Esophagus squamous epithelium (tissue), 5 donors: ENCODE measurements around the gene EMC6. TPM values are rescaled to one million over a fixed set of nuclear protein-coding genes. Genes with fewer than 3 reads are reported as not detected.

Source experiments
- DNase-seq: peaks from one replicate; lab custom pipeline; 2025; lab: John Stamatoyannopoulos, UW
- H3K27ac ChIP-seq, 4 donors: fragments of 200-600 bp; sonication (generic); one replicate each; pipeline ENCODE4 v1.5.1; 2016 to 2019; ENCODE audit warnings: mild to moderate bottlenecking in 1 of 4
- H3K27me3 ChIP-seq, 4 donors: fragments of 200-600 bp; sonication (generic); 1 replicate in 3 of 4; 2 replicates in 1 of 4; pipeline versions ENCODE4 v1.5.1 to v1.6.0; 2017 to 2021; ENCODE audit warnings: antibody characterized with exemption in 1 of 4
- H3K36me3 ChIP-seq, 3 donors: fragments of 200-600 bp; sonication (generic); one replicate each; pipeline ENCODE4 v1.5.1; 2016 to 2019
- H3K4me1 ChIP-seq, 3 donors: fragments of 200-600 bp; sonication (generic); one replicate each; pipeline ENCODE4 v1.5.1; 2017 to 2019
- H3K4me3 ChIP-seq, 4 donors: fragments of 200-600 bp; sonication (generic); 1 replicate in 3 of 4; 2 replicates in 1 of 4; pipeline ENCODE4 v1.5.1; 2016 to 2019; ENCODE audit warnings: mild to moderate bottlenecking in 2 of 4, moderate library complexity in 1 of 4
- H3K9me3 ChIP-seq, 3 donors: fragments of 200-600 bp; sonication (generic); one replicate each; pipeline ENCODE4 v1.5.1; 2016 to 2019
- POLR2A ChIP-seq, 4 donors: fragments of 450-650 bp; IDR thresholded peaks; one replicate each; pipeline ENCODE4 v1.6.1; 2017; ENCODE audit warnings: antibody characterized with exemption in 4 of 4, mild to moderate bottlenecking in 4 of 4, moderate library complexity in 3 of 4
- WGBS, 2 donors: methylation state at CpG; one replicate each; pipeline ENCODE4 v1.1.5; 2018; 5-methylcytosine and 5-hydroxymethylcytosine counted together
- intact Hi-C: fragments of 100-400 bp; cut with DNase I; formaldehyde crosslinking; loops from one replicate; pipeline ENCODE4 v1.15.0; 2022
- total RNA-seq, 4 donors: library from RNA; depleted of rRNA; stranded (reverse); fragments of >200 nt; gene quantifications; one replicate each; pipeline ENCODE4 v1.1.0, GENCODE V29; 2016
- TF ChIP-seq, protein P1 (sequence below), 6 experiments: fragments of 450-650 bp in 4 of 6; fragments of 200-600 bp in 2 of 6; sonication (generic) in 2 of 6; IDR thresholded peaks; one replicate each; pipeline ENCODE4 v1.5.1; 2016 to 2019; ENCODE audit warnings: antibody characterized with exemption in 6 of 6, mild to moderate bottlenecking in 4 of 6, moderate library complexity in 4 of 6
- donor health status: DM: yes; HTN: yes; CAD: no.

EMC6 gene
- total RNA-seq, 4 donors from 2014 or later: 14.5 to 26.3 (median 19.0) TPM

GRCh38 chr17:3690094-3690715 lies 21.6 kb downstream of the EMC6 start:
- Histone ChIP-seq H3K4me1 (peaks cover under 1 to 10% (median 2%) of the 10 kb centered on the region in 3 donors), H3K27ac (no peak overlapping the region), H3K36me3 (no peaks in the 10 kb centered on the region), H3K27me3 (peaks cover 0 to 55% (median 3%) of the 10 kb centered on the region in 4 donors), H3K4me3 (no peak overlapping the region), H3K9me3 (no peaks in the 10 kb centered on the region)
- 73 to 94% methylated on average over 2 of the region's 22 CpGs for WGBS, 2 donors
- no peak for TF ChIP-seq POLR2A (IDR thresholded peaks at IDR 0.05)
- TF ChIP-seq, protein P1, sequence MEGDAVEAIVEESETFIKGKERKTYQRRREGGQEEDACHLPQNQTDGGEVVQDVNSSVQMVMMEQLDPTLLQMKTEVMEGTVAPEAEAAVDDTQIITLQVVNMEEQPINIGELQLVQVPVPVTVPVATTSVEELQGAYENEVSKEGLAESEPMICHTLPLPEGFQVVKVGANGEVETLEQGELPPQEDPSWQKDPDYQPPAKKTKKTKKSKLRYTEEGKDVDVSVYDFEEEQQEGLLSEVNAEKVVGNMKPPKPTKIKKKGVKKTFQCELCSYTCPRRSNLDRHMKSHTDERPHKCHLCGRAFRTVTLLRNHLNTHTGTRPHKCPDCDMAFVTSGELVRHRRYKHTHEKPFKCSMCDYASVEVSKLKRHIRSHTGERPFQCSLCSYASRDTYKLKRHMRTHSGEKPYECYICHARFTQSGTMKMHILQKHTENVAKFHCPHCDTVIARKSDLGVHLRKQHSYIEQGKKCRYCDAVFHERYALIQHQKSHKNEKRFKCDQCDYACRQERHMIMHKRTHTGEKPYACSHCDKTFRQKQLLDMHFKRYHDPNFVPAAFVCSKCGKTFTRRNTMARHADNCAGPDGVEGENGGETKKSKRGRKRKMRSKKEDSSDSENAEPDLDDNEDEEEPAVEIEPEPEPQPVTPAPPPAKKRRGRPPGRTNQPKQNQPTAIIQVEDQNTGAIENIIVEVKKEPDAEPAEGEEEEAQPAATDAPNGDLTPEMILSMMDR (IDR thresholded peaks at IDR 0.05): no peak
- no peak for DNase-seq
- intact Hi-C loops: no loop called here

DNA sequence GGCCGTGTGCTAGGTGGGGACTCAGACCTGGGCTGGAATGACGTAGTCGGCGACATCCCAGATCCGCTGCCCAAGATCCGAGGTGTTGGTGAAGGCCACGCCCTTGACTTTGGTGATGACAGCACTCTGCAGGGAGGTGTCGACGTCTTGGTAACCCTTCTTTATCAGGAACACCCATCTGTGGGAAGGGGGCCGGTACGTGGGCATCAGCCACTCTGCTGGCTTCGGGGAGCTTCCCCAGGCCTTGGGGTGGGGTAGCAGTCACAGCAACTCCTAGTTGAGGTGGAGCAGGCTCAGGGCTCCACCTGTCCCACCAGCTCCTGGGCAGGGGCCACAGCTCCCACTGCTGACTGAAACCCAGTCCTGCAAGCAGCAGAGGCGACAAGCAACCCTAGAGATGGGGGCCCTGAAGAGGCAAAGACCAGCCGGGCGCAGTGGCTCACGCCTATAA lies 23.0 kb downstream of the EMC6 start:
- Histone ChIP-seq H3K36me3 (no peaks in the 10 kb centered on the region), H3K4me1 (peaks cover 7 to 22% (median 8%) of the 10 kb centered on the region in 3 donors), H3K9me3 (no peaks in the 10 kb centered on the region), H3K4me3 (no peak overlapping the region), H3K27me3 (peaks cover 5 to 67% (median 8%) of the 10 kb centered on the region in 4 donors), H3K27ac (no peak overlapping the region)
- 40% methylated on average over 2 of the region's 16 CpGs; no CpG with 5 or more reads in 1 of the 2 donors for WGBS, 2 donors
- intact Hi-C loops: no loop called here
- TF ChIP-seq, protein P1 (IDR thresholded peaks at IDR 0.05): no peak
- no peak for TF ChIP-seq POLR2A (IDR thresholded peaks at IDR 0.05)
- DNase-seq: no peak

DNA sequence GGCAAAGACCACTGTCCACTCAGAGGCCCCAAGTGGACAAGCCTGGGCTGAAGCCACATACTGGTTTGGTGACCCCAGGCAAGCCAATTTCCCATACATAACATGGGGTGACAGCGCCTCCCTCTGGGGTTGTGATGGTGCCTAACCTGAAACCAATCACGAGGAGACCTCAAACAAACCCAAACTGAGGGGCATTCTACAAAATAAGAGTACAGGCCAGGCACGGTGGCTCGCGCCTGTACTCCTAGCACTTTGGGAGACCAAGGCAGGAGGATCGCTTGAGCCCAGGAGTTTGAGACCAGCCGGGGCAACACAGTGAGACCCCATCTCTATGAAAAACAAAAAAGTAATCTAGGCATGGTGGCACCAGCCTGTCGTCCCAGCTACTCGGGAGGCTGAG lies 23.7 kb downstream of the EMC6 start:
- peaks cover 5 to 74% (median 8%) of the 10 kb centered on the region in 4 donors for H3K27me3 ChIP-seq
- H3K9me3 ChIP-seq: no peaks in the 10 kb centered on the region
- TF ChIP-seq, protein P1 (IDR thresholded peaks at IDR 0.05): no peak
- no peak for TF ChIP-seq POLR2A (IDR thresholded peaks at IDR 0.05)
- no peak overlapping the region for H3K4me3 ChIP-seq
- intact Hi-C loops: no loop called here
- DNase-seq: no peak
- WGBS, 2 donors: 83 to 90% methylated on average over 7 of the region's 9 CpGs
- no peaks in the 10 kb centered on the region for H3K36me3 ChIP-seq
- peaks cover 7 to 25% (median 8%) of the 10 kb centered on the region in 3 donors for H3K4me1 ChIP-seq
- H3K27ac ChIP-seq: no peak overlapping the region

GRCh38 chr17:3693141-3693540 lies 24.5 kb downstream of the EMC6 start:
- intact Hi-C loops: no loop called here
- H3K4me3 ChIP-seq: no peak overlapping the region
- H3K9me3 ChIP-seq: peaks cover 0 to 5% (median 4%) of the 10 kb centered on the region in 3 donors
- no peak overlapping the region for H3K27ac ChIP-seq
- H3K27me3 ChIP-seq: peaks cover 5 to 82% (median 8%) of the 10 kb centered on the region in 4 donors
- WGBS, 2 donors: 50 to 64% methylated on average over 3 to 4 of the region's 4 CpGs
- no peak for DNase-seq
- H3K36me3 ChIP-seq: no peaks in the 10 kb centered on the region
- H3K4me1 ChIP-seq: peaks cover 7 to 25% (median 8%) of the 10 kb centered on the region in 3 donors
- no peak for TF ChIP-seq POLR2A (IDR thresholded peaks at IDR 0.05)
- TF ChIP-seq, protein P1 (IDR thresholded peaks at IDR 0.05): no peak

DNA sequence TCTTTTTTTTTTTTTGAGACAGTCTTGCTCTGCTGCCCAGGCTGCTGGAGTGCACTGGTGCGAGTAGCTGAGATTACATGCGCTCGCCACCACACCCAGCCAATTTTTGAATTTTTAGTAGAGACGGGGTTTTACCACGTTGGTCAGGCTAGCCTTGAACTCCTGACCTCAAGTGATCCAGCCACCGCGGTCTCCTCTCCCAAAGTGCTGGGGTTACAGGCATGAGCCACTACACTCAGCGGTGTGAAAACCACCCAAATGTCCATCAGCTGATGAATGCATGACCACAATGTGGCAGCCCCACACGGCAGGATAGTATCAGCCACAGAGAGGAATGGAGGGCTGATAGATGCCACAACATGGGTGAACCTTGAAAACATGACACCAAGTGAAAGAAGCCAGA lies 25.2 kb downstream of the EMC6 start:
- peaks cover 5 to 87% (median 8%) of the 10 kb centered on the region in 4 donors for H3K27me3 ChIP-seq
- H3K27ac ChIP-seq: no peak overlapping the region
- no peaks in the 10 kb centered on the region for H3K36me3 ChIP-seq
- WGBS, 2 donors: 57 to 81% methylated on average over 7 to 9 of the region's 9 CpGs
- H3K4me1 ChIP-seq: peaks cover 7 to 25% (median 8%) of the 10 kb centered on the region in 3 donors
- H3K9me3 ChIP-seq: peaks cover 0 to 10% (median 8%) of the 10 kb centered on the region in 3 donors
- H3K4me3 ChIP-seq: no peak overlapping the region
- TF ChIP-seq, protein P1 (IDR thresholded peaks at IDR 0.05): no peak
- TF ChIP-seq POLR2A (IDR thresholded peaks at IDR 0.05): no peak
- no peak for DNase-seq
- intact Hi-C loops: no loop called here
